Transverse colon (tissue), 4 donors: ENCODE measurements around the gene SLC2A13. TPM values are rescaled to one million over a fixed set of nuclear protein-coding genes. Genes with fewer than 3 reads are reported as not detected.
"Not testable (repeated sequence)": the region's sequence is repeated elsewhere in the genome, so short reads cannot be mapped to it uniquely, and the experiment has no call there.

Experiments
- DNase-seq: peaks from one replicate; pipeline ENCODE4 v3.0.0-alpha.2; 2019
- H3K27ac ChIP-seq, 4 donors: fragments of 200-600 bp; sonication (generic); 2 replicates each; pipeline ENCODE4 v1.5.1; 2016 to 2018; ENCODE audit warnings: inconsistent platforms in 4 of 4
- H3K27me3 ChIP-seq: fragments of 200-600 bp; sonication (generic); 2 replicates; pipeline ENCODE4 v1.5.1; 2017; ENCODE audit warnings: inconsistent platforms
- H3K36me3 ChIP-seq, 4 donors: fragments of 200-600 bp; sonication (generic); 2 replicates each; pipeline ENCODE4 v1.5.1; 2017 to 2019; ENCODE audit warnings: inconsistent platforms in 4 of 4
- H3K4me1 ChIP-seq, 4 donors: fragments of 200-600 bp; sonication (generic); 2 replicates each; pipeline ENCODE4 v1.5.1; 2017 to 2020; ENCODE audit warnings: inconsistent platforms in 4 of 4
- H3K4me3 ChIP-seq, 4 donors: fragments of 200-600 bp; sonication (generic); 1 replicate in 1 of 4; 2 replicates in 3 of 4; pipeline versions ENCODE4 v1.5.1 to v1.6.1; 2017 to 2019; ENCODE audit warnings: inconsistent platforms in 4 of 4
- H3K9me3 ChIP-seq, 2 donors: fragments of 200-600 bp; sonication (generic); 2 replicates each; pipeline ENCODE4 v1.5.1; 2017 to 2019; ENCODE audit warnings: inconsistent platforms in 2 of 2
- EP300 ChIP-seq: sonication (generic); formaldehyde crosslinking; IDR thresholded peaks from one replicate; pipeline ENCODE4 v1.6.1; 2017; ENCODE audit warnings: antibody characterized with exemption, low read depth
- POLR2A ChIP-seq: fragments of 450-650 bp; IDR thresholded peaks from one replicate; pipeline ENCODE4 v1.6.1; 2016; ENCODE audit warnings: antibody characterized with exemption, mild to moderate bottlenecking, moderate library complexity
- POLR2AphosphoS5 ChIP-seq, 3 donors: sonication (generic); formaldehyde crosslinking; IDR thresholded peaks; one replicate each; pipeline ENCODE4 v1.6.1; 2016; ENCODE audit warnings: antibody characterized with exemption in 3 of 3
- WGBS, 2 donors: methylation state at CpG; one replicate each; pipeline ENCODE4 v1.1.5; 2018; ENCODE audit warnings: low coverage in 1 of 2; 5-methylcytosine and 5-hydroxymethylcytosine counted together
- in situ Hi-C, 4 donors: fragments of 200-750 bp; cut with MboI; loops; one replicate each; pipeline versions ENCODE4 v1.15.0 to v1.15.1; 2017; ENCODE audit warnings: low sequenced_read_pairs in 3 of 4, low pct_ligation_motif_present in 1 of 4, low pct_unique_long_range_greater_than_20kb in 1 of 4
- intact Hi-C: fragments of 100-400 bp; cut with DNase I; formaldehyde crosslinking; loops from one replicate; pipeline ENCODE4 v1.15.1; 2023; ENCODE audit warnings: low total_unique reads
- total RNA-seq, 4 donors: library from RNA; depleted of rRNA; stranded (reverse); fragments of >200 nt; gene quantifications; one replicate each; pipeline ENCODE4 v1.1.0, GENCODE V29; 2016
- TF ChIP-seq, protein P1 (sequence below), 5 experiments: fragments of 200-600 bp in 3 of 5; fragments of 450-650 bp in 2 of 5; sonication (generic) in 3 of 5; IDR thresholded peaks; 1 replicate in 2 of 5; 2 replicates in 3 of 5; pipeline ENCODE4 v1.5.1; 2016 to 2017; ENCODE audit warnings: antibody characterized with exemption in 5 of 5, inconsistent platforms in 3 of 5, mild to moderate bottlenecking in 2 of 5, moderate library complexity in 1 of 5

Gene SLC2A13
- total RNA-seq, 4 donors from 2014 or later, result 31.8 to 70.7 (median 46.8) TPM

DNA sequence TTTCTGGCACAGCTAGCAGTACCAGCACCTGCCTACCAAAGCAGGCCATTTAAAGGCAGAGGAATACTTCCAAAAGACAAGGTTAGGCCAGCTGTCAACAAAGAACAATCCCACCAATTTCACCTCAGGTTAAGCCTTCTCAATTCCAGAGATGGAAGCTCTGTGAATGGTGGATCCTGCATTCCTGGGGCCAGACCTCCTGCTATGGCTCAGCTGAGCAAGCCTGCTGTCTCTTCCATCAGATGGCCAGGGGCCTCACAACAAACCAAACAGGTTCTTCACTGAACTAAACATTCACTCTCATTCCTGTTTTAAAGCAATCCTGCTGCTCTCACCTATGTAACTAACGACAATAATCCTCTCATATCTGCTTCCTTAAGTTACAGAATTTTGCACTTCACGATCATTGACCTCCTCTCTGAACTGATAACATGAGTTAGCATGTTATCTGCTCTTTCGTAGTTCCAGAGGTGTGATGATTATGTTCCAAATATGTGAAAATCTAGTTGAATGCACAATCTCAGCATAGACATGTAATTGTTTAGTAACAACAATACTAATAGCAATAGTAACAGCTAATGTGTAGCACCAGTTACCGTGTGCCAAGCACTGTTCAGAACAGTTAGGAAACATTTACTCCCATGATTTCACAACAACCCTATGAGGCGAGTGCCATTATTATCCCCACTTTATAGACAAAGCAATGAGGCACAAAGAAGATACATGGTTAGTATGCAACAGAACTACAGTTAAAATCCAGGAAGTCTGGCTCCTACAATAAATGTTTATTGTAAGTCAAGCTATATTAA lies 73.2 kb downstream of the SLC2A13 start:
- in situ Hi-C loops (no loop called here), intact Hi-C loops (no loop called here)
- no peak for DNase-seq
- no peaks in the 10 kb centered on the region for H3K9me3 ChIP-seq
- H3K4me1 ChIP-seq, result peaks cover 0 to 29% (median 16%) of the 10 kb centered on the region in 4 donors
- H3K4me3 ChIP-seq, result peak overlapping the region in 1 of 4 donors; percentile 24
- no peaks in the 10 kb centered on the region for H3K36me3 ChIP-seq
- no peaks in the 10 kb centered on the region for H3K27me3 ChIP-seq
- WGBS, 2 donors, result 55 to 59% methylated on average over 3 to 5 of the region's 5 CpGs
- H3K27ac ChIP-seq, result peak overlapping the region; percentile 55 to 68 (median 62)
- TF ChIP-seq EP300, result no peak

DNA sequence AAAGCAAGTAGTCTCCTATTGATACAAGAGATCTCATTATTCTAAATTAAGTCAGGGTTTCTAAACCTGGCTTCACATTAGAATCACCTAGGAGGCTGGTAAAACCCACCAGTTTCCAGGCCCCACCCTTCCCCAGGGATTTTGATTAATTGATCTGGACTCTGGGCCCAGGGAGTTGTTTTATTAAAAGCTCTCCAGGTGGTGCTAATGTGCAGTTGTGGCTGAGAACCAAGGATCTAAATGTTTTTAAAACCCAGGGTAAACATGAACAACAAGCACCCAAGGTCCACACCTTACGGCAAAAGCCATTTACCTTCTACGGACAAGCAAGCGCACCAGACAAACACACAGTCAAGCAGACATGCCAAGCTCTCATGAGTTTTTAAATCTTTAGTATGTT lies 73.9 kb downstream of the SLC2A13 start:
- Histone ChIP-seq H3K4me3 (no peak overlapping the region), H3K4me1 (peaks cover 0 to 29% (median 16%) of the 10 kb centered on the region in 4 donors), H3K27ac (peak overlapping the region; percentile 55 to 68 (median 62)), H3K36me3 (no peaks in the 10 kb centered on the region), H3K27me3 (no peaks in the 10 kb centered on the region), H3K9me3 (no peaks in the 10 kb centered on the region)
- no peak for TF ChIP-seq EP300
- TF ChIP-seq, protein P1, sequence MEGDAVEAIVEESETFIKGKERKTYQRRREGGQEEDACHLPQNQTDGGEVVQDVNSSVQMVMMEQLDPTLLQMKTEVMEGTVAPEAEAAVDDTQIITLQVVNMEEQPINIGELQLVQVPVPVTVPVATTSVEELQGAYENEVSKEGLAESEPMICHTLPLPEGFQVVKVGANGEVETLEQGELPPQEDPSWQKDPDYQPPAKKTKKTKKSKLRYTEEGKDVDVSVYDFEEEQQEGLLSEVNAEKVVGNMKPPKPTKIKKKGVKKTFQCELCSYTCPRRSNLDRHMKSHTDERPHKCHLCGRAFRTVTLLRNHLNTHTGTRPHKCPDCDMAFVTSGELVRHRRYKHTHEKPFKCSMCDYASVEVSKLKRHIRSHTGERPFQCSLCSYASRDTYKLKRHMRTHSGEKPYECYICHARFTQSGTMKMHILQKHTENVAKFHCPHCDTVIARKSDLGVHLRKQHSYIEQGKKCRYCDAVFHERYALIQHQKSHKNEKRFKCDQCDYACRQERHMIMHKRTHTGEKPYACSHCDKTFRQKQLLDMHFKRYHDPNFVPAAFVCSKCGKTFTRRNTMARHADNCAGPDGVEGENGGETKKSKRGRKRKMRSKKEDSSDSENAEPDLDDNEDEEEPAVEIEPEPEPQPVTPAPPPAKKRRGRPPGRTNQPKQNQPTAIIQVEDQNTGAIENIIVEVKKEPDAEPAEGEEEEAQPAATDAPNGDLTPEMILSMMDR (IDR thresholded peaks at IDR 0.05), result peak in 1 of 5 experiments; percentile 11
- in situ Hi-C loops, result no loop called here
- no peak for DNase-seq
- 66 to 77% methylated on average over 3 of the region's 3 CpGs for WGBS, 2 donors
- intact Hi-C loops, result no loop called here

DNA sequence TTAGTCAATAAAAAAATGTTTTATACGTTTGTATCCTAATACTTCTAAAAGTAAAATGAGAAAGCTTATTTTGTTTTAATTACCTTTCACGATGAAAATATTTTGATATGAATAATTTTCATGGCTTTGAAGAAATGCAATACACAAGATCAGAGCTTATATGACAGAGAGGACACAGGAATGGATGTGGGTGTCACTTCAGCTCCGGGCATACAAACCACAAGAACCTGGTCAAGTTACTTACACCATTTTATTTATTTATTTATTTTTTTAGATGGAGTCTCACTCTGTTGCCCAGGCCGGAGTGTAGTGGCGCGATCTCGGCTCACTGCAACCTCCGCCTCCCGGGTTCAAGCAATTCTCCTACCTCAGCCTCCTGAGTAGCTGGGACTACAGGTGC lies 74.9 kb downstream of the SLC2A13 start:
- H3K4me3 ChIP-seq, H3K27me3 ChIP-seq, intact Hi-C loops, H3K27ac ChIP-seq, DNase-seq, in situ Hi-C loops, H3K9me3 ChIP-seq, H3K36me3 ChIP-seq: not testable (repeated sequence)
- H3K4me1 ChIP-seq, result peaks cover 0 to 29% (median 16%) of the 10 kb centered on the region in 4 donors
- 88 to 97% methylated on average over 3 to 9 of the region's 9 CpGs for WGBS, 2 donors

DNA sequence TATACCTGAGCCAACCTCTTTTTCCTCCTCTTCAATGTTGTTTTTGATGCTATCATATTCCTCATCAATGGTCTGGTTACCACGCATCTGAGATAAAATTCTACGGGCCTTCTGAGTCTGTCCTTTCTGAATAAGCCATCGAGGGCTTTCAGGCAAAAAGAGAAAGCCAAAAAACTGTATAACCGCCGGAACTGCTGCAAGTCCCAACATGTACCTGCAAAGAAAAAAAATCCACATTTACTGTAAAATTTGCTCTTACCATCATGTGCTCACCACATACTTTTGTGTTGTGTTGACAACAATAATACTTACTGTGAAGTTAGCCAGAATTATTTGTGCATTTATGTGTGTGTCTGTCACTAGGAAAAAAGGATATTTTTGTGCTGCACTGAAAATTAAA lies 77.6 kb downstream of the SLC2A13 start:
- Histone ChIP-seq H3K9me3 (no peaks in the 10 kb centered on the region), H3K4me3 (no peak overlapping the region), H3K27ac (no peak overlapping the region), H3K36me3 (no peaks in the 10 kb centered on the region), H3K27me3 (no peaks in the 10 kb centered on the region), H3K4me1 (peaks cover 0 to 17% (median 8%) of the 10 kb centered on the region in 4 donors)
- in situ Hi-C loops, result no loop called here
- TF ChIP-seq POLR2AphosphoS5 (IDR thresholded peaks at IDR 0.05), result no peak
- TF ChIP-seq POLR2A, result no peak
- TF ChIP-seq EP300, result no peak
- TF ChIP-seq, protein P1 (IDR thresholded peaks at IDR 0.05), result no peak
- 86 to 96% methylated on average over 3 to 5 of the region's 5 CpGs for WGBS, 2 donors
- DNase-seq, result no peak
- intact Hi-C loops, result no loop called here

DNA sequence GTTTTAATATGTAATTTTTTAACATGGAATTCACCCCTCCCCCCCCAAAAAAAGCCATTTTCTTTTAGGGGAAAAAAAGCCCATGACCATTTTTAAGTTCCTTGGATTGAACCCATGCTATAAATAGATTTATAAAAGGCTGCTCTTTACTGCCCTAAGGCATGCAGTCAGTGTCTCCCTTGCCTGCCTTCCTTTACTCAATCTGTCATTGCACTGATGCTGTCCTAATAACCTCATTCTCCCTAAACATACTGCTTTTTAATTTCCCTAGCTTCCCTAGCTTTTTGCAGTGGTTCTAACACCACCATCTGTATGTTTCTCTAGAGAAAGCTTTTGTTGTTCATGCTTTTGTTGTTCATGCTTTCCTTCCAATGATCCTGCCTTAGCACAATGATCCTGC lies 83.0 kb downstream of the SLC2A13 start:
- peaks cover 0 to 1% (median 0%) of the 10 kb centered on the region in 4 donors for H3K4me1 ChIP-seq
- H3K27ac ChIP-seq, result no peak overlapping the region
- intact Hi-C loops (no loop called here), in situ Hi-C loops (loop anchor here in 1 of 4 donors (25.0 kb wide), 1 partner anchor 261 kb away; no protein-coding TSS in a partner anchor)
- TF ChIP-seq, protein P1 (IDR thresholded peaks at IDR 0.05), result no peak
- no peak for TF ChIP-seq EP300
- no peak for TF ChIP-seq POLR2A
- H3K4me3 ChIP-seq, result no peak overlapping the region
- H3K9me3 ChIP-seq, result no peaks in the 10 kb centered on the region
- no peaks in the 10 kb centered on the region for H3K27me3 ChIP-seq
- no peak for DNase-seq
- H3K36me3 ChIP-seq, result no peaks in the 10 kb centered on the region
